K562 (cell line): ENCODE measurements around the gene SLC25A21. TPM values are rescaled to one million over a fixed set of nuclear protein-coding genes. Genes with fewer than 3 reads are reported as not detected.

Source experiments
- ATAC-seq: fragments of 200-7000 bp; cut with Tn5 transposase; 3 replicates; pipeline ENCODE4 v1.9.1; 2020; ENCODE audit warnings: moderate library complexity
- BruUV-seq: library from RNA; stranded (reverse); fragments of 400-500 nt; replicated peaks from 2 replicates; lab custom pipeline; 2021; lab: Mats Ljungman, UMichigan
- CTCF ChIA-PET: fragments of 300-600 bp; formaldehyde crosslinking; extraction: SDS; loops from one replicate; lab custom pipeline; 2021; ENCODE audit warnings: low intra/inter-chr PET ratio; lab: Yijun Ruan, JAX
- POLR2A ChIA-PET: fragments of 300-600, 350-650 bp; sonication (Branson Sonifier 250); formaldehyde crosslinking; extraction: SDS; loops from one replicate; lab custom pipeline; 2021; ENCODE audit warnings: antibody characterized with exemption, inconsistent platforms; lab: Yijun Ruan, JAX
- DNase-seq, 4 experiments: peaks; one replicate each; pipeline versions ENCODE4 v3.0.0 to v3.0.0-alpha.2; 2011 to 2018; ENCODE audit warnings: low spot score in 3 of 4, mixed read lengths in 3 of 4; ENCODE audit errors: extremely low read depth in 1 of 4
- FAIRE-seq: peaks from 2 replicates; lab custom pipeline; 2011; peaks lifted over from hg19 to GRCh38; lab: Jason Lieb, UNC
- H2AFZ ChIP-seq: 2 replicates; pipeline ENCODE4 v1.6.0; 2011; ENCODE audit warnings: low read depth, low read length, control low read depth, inconsistent platforms
- H3K27ac ChIP-seq: fragments of 200-600 bp; 3 replicates; pipeline ENCODE4 v1.8.0; 2011; ENCODE audit warnings: low read depth, mild to moderate bottlenecking, control low read depth, inconsistent platforms, low read length, moderate library complexity, mixed read lengths; ENCODE audit errors: extremely low read depth
- H3K27me3 ChIP-seq, 2 experiments: fragments of 300-600 bp in 1 of 2; 2 replicates in 1 of 2; 3 replicates in 1 of 2; pipeline versions ENCODE4 v1.6.0 to v1.8.0; 2011; ENCODE audit warnings: inconsistent platforms in 2 of 2, low read length in 2 of 2, mild to moderate bottlenecking in 1 of 2, mixed read lengths in 1 of 2, moderate library complexity in 1 of 2; ENCODE audit not compliant: control insufficient read depth in 2 of 2, insufficient read depth in 2 of 2
- H3K36me3 ChIP-seq: fragments of 300-600 bp; 3 replicates; pipeline ENCODE4 v1.8.0; 2011; ENCODE audit warnings: mild to moderate bottlenecking, low read length, inconsistent platforms; ENCODE audit not compliant: control insufficient read depth, insufficient read depth
- H3K4me1 ChIP-seq, 2 experiments: fragments of 200-600 bp in 1 of 2; replicated peaks in 1 of 2; 2 replicates in 1 of 2; 3 replicates in 1 of 2; pipeline versions ENCODE4 v1.5.1 to v1.8.0; 2011; ENCODE audit warnings: inconsistent platforms in 2 of 2, low read length in 2 of 2, mild to moderate bottlenecking in 1 of 2, mixed read lengths in 1 of 2, moderate library complexity in 1 of 2; ENCODE audit not compliant: control insufficient read depth in 2 of 2, insufficient read depth in 2 of 2
- H3K4me2 ChIP-seq: 2 replicates; pipeline ENCODE4 v1.6.1; 2011; ENCODE audit warnings: low read length, control low read depth, inconsistent platforms, mixed read lengths; ENCODE audit not compliant: insufficient read depth
- H3K4me3 ChIP-seq: fragments of 200-600 bp; sonication (generic), shearing (Covaris generic); 2 replicates; pipeline ENCODE4 v1.5.1; 2016; ENCODE audit warnings: control low read depth, inconsistent platforms
- H3K79me2 ChIP-seq: fragments of 200-600 bp; 3 replicates; pipeline ENCODE4 v1.8.0; 2011; ENCODE audit warnings: low read length, inconsistent platforms; ENCODE audit not compliant: control insufficient read depth, insufficient read depth
- H3K9ac ChIP-seq, 2 experiments: 2 replicates each; pipeline versions ENCODE4 v1.6.0 to v1.6.1; 2011; ENCODE audit warnings: low read depth in 2 of 2, low read length in 2 of 2, control low read depth in 1 of 2, inconsistent platforms in 1 of 2, mild to moderate bottlenecking in 1 of 2, mixed read lengths in 1 of 2; ENCODE audit not compliant: insufficient read depth in 1 of 2
- H3K9me1 ChIP-seq: one replicate; pipeline ENCODE4 v1.6.0; 2011; ENCODE audit warnings: inconsistent platforms, mild to moderate bottlenecking, low read length, moderate library complexity; ENCODE audit not compliant: control insufficient read depth, insufficient read depth
- H3K9me3 ChIP-seq: replicated peaks from 2 replicates; pipeline ENCODE4 v1.5.1; 2011; ENCODE audit warnings: low read depth, low read length, inconsistent platforms; ENCODE audit not compliant: control insufficient read depth, insufficient read depth
- H4K20me1 ChIP-seq: replicated peaks from 2 replicates; pipeline ENCODE4 v1.6.1; 2011; ENCODE audit warnings: low read length, inconsistent platforms, mixed read lengths; ENCODE audit not compliant: control insufficient read depth, insufficient read depth
- EHMT2 ChIP-seq: fragments of 450-650 bp; IDR thresholded peaks from 2 replicates; pipeline ENCODE4 v1.6.1; 2018; ENCODE audit warnings: antibody characterized with exemption
- EP400 ChIP-seq: fragments of 450-650 bp; IDR thresholded peaks from 2 replicates; pipeline ENCODE4 v1.6.1; 2017; ENCODE audit warnings: antibody characterized with exemption, mild to moderate bottlenecking, moderate library complexity
- FOXJ2 ChIP-seq: fragments of 200-800 bp; sonication (Bioruptor generic); IDR thresholded peaks from 2 replicates; pipeline ENCODE4 v1.6.1; 2016; ENCODE audit warnings: missing genetic modification characterization, missing compliant biosample characterization
- GABPA ChIP-seq: fragments of 200-800 bp; sonication (Bioruptor generic); conservative IDR thresholded peaks from 2 replicates; pipeline ENCODE4 v1.6.1; 2016; ENCODE audit warnings: low read depth, missing genetic modification characterization, missing compliant biosample characterization
- MAFG ChIP-seq: fragments of 450-650 bp; conservative IDR thresholded peaks from 2 replicates; pipeline ENCODE4 v1.6.1; 2016; ENCODE audit warnings: missing genetic modification characterization, missing compliant biosample characterization
- PHF20 ChIP-seq: fragments of 450-650 bp; IDR thresholded peaks from 2 replicates; pipeline ENCODE4 v1.6.1; 2018; ENCODE audit not compliant: partially characterized antibody
- RHOXF2B ChIP-seq: fragments of 250-450 bp; sonication (Bioruptor Pico); conservative IDR thresholded peaks from 2 replicates; pipeline ENCODE4 v1.5.1; 2021
- SMAD4 ChIP-seq: fragments of 250-450 bp; sonication (Bioruptor Pico); conservative IDR thresholded peaks from 2 replicates; pipeline ENCODE4 v1.8.0; 2021; ENCODE audit warnings: inconsistent platforms, mild to moderate bottlenecking, moderate library complexity
- TCFL5 ChIP-seq: fragments of 250-450 bp; sonication (Bioruptor Pico); conservative IDR thresholded peaks from 2 replicates; pipeline ENCODE4 v1.6.1; 2021; ENCODE audit warnings: mild to moderate bottlenecking, moderate library complexity, matching md5 sums
- TEAD4 ChIP-seq, 2 experiments: sonication (generic) in 1 of 2; formaldehyde crosslinking in 1 of 2; IDR thresholded peaks; 2 replicates each; pipeline versions ENCODE4 v1.6.1 to v1.8.0; 2012 to 2022; ENCODE audit warnings: borderline replicate concordance in 1 of 2, inconsistent platforms in 1 of 2, low read length in 1 of 2, mild to moderate bottlenecking in 1 of 2, missing genetic modification reagents in 1 of 2
- UBTF ChIP-seq, 2 experiments: IDR thresholded peaks; 2 replicates each; pipeline ENCODE4 v1.6.1; 2012; ENCODE audit warnings: improper control_type of control experiment in 2 of 2, low read depth in 2 of 2, low read length in 2 of 2, borderline replicate concordance in 1 of 2
- ZNF695 ChIP-seq: fragments of 450-650 bp; formaldehyde crosslinking; IDR thresholded peaks from 2 replicates; pipeline ENCODE4 v1.4.0; 2020; ENCODE audit warnings: mild to moderate bottlenecking, moderate library complexity
- WGBS: fragments of 100-300 bp; shearing (Covaris generic); methylation state at CpG from one replicate; pipeline ENCODE4 v1.1.6; 2016; ENCODE audit warnings: low coverage, mixed read lengths; ENCODE audit not compliant: insufficient coverage; ENCODE audit errors: missing lambda C conversion rate; 5-methylcytosine and 5-hydroxymethylcytosine counted together
- in situ Hi-C: fragments of 300-500 bp; cut with MboI; formaldehyde crosslinking; loops from 4 replicates; pipeline ENCODE4 v1.15.0; 2018; ENCODE audit warnings: inconsistent platforms, mixed read lengths
- intact Hi-C: fragments of 100-400 bp; cut with micrococcal nuclease; formaldehyde crosslinking; loops from 2 replicates; pipeline ENCODE4 v1.14.2; 2022
- polyA plus RNA-seq, 8 experiments: library from polyadenylated mRNA; depleted of rRNA in 4 of 8; stranded (reverse) in 5 of 8; unstranded in 3 of 8; fragments of >200 nt; fragmentation: Nextera tagmentation in 2 of 8; fragmentation: Illumina TruSeq in 1 of 8; extraction: Ambion mirVana in 2 of 8; extraction: Trizol in 1 of 8; gene quantifications; 2 replicates each; pipeline versions ENCODE4 v1.2.1 to v1.2.3, GENCODE V29; 2011 to 2014; ENCODE audit warnings: inconsistent platforms in 1 of 8, missing spikeins in 1 of 8
- total RNA-seq, 7 experiments: library from RNA; depleted of rRNA in 6 of 7; stranded (reverse); fragments of >200 nt in 6 of 7; fragmentation: Illumina TruSeq in 2 of 7; extraction: Trizol in 2 of 7; gene quantifications; 2 replicates each; pipeline versions ENCODE4 v1.2.1 to v1.2.3, GENCODE V29; 2011 to 2021; ENCODE audit warnings: low replicate concordance in 1 of 7
- TF ChIP-seq, protein P1 (sequence below): fragments of 250-450 bp; sonication (Bioruptor Pico); IDR thresholded peaks from 2 replicates; pipeline ENCODE4 v1.5.1; 2021; ENCODE audit warnings: mild to moderate bottlenecking

The SLC25A21 gene
- total and polyA plus RNA-seq, 9 of the 15 experiments (the other 6 are each of a cell fraction or from before 2014, with no cell fraction given): 15.2 to 46.7 (median 28.7) TPM

- 0 out of 4 replicates have a peak, but pooled peaks of 1 of the 2 experiments have one; percentile 66 for TF ChIP-seq UBTF (IDR thresholded peaks at IDR 0.05; ENCODE audit: borderline replicate concordance in 1 of 2, low read depth in 2 of 2, low read length in 2 of 2)
- TF ChIP-seq, all 486 proteins: peak for 82
These were observed 25.2 kb upstream of the SLC25A21 start, which contains the start of gene MIPOL1 (continued) for GRCh38 chr14:37197421-37198272.

DNA sequence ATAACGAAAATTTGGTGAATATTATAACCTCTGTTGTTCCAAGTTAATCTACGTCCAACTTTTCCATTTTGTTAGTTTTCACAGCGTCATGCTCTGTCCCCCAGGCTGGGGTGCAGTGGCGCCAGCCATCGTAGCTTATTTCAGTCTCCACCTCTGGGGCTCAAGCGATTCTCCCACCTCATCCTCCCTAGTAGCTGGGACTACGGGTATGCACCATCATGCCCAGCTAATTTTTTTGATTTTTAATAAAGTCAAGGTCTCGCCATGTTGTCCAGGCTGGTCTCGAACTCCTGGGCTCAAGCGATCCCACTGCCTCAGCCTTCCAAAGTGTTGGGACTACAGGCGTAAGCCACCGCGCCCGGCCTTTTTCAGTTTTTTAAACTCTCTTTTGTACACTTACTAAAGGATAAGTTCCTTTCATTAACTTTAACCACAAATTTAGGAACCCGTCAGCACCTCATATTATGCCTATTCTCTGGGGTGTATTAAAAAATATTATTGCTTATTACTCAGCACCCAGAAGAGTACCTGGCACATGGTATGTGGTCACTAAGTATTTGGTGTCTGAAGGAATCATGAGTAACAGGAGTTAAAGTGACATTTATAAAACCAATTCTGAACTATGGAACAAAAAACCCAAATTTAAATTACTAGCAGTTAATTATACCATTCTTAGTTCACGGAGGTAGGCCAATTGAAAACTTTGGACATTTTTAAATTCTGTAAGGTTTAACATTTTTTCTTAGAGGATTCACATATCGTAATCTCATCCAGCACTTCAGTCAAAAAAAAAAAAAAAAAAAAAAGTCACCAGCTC lies 24.4 kb upstream of the SLC25A21 start:
- ChIA-PET POLR2A (interaction anchor here (0.6 to 1.5 kb wide), 12 partner anchors 9 to 842 kb away, joined by 3 to 10 read pairs (median 3); partner anchors contain the start of genes FOXA1 and SLC25A21), CTCF (interaction anchor here (0.7 kb wide), 1 partner anchor 42 kb away, joined by 4 read pairs; no protein-coding TSS in a partner anchor)
- Histone ChIP-seq H3K79me2 (peaks cover 47% of the 10 kb centered on the region), H3K9me1 (no peaks in the 10 kb centered on the region), H3K9me3 (no peaks in the 10 kb centered on the region), H3K9ac (peak overlapping the region; percentile 93 to 96; a peak in 3 of 4 replicates), H3K27me3 (no peaks in the 10 kb centered on the region), H3K36me3 (no peaks in the 10 kb centered on the region), H3K4me2 (peak overlapping the region; percentile 92), H3K4me3 (peak overlapping the region; percentile 50), H3K4me1 (peaks cover 5 to 8% of the 10 kb centered on the region in 2 experiments; a peak in 4 of 5 replicates), H4K20me1 (no peaks in the 10 kb centered on the region), H3K27ac (peak overlapping the region; percentile 96), H2AFZ (peak overlapping the region; percentile 88)
- no TSS peak for BruUV-seq
- peak; percentile 58 for ATAC-seq
- peak; percentile 69 for FAIRE-seq
- WGBS: 4% methylated on average over 16 of the region's 17 CpGs
- intact Hi-C loops (loop anchor here (1.0 to 10.0 kb wide), 4 partner anchors 25 to 222 kb away; partner anchors contain the start of gene SLC25A21), in situ Hi-C loops (no loop called here)
- DNase-seq: peak in 1 of 4 experiments; percentile 53
- no peak for TF ChIP-seq TCFL5
- TF ChIP-seq RHOXF2B: no peak
- TF ChIP-seq EP400: no peak
- no peak for TF ChIP-seq MAFG (tag)
- no peak for TF ChIP-seq PHF20
- TF ChIP-seq, protein P1, sequence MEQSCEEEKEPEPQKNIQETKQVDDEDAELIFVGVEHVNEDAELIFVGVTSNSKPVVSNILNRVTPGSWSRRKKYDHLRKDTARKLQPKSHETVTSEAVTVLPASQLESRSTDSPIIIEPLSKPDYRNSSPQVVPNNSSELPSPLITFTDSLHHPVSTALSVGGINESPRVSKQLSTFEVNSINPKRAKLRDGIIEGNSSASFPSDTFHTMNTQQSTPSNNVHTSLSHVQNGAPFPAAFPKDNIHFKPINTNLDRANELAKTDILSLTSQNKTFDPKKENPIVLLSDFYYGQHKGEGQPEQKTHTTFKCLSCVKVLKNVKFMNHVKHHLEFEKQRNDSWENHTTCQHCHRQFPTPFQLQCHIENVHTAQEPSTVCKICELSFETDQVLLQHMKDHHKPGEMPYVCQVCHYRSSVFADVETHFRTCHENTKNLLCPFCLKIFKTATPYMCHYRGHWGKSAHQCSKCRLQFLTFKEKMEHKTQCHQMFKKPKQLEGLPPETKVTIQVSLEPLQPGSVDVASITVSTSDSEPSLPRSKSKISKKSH (CRISPR knock-in tag): no peak
- TF ChIP-seq ZNF695 (CRISPR knock-in tag): no peak
- 0 out of 2 replicates have a peak, but pooled peaks have one; percentile 28 for TF ChIP-seq EHMT2
- 0 out of 2 replicates have a peak, but pooled peaks have one; percentile 8 for TF ChIP-seq TEAD4 (IDR thresholded peaks at IDR 0.05; ENCODE audit: low read length)
- no peak for TF ChIP-seq TEAD4 (CRISPR knock-in tag; IDR thresholded peaks at IDR 0.05; ENCODE audit: borderline replicate concordance)
- TF ChIP-seq SMAD4 (CRISPR knock-in tag): no peak
- no peak for TF ChIP-seq FOXJ2 (tag)
- no peak for TF ChIP-seq GABPA (tag)
